K562 (cell line): ENCODE results near the gene E2F3. TPM values are rescaled to one million over a fixed set of nuclear protein-coding genes. Genes with fewer than 3 reads are reported as not detected.
A peak's percentile ranks its signal among the peaks of the same experiment; 100 is the strongest.

ENCODE experiments used
- ARID2 ChIP-seq: fragments of 450-650 bp; IDR thresholded peaks from 2 replicates; pipeline ENCODE4 v1.6.1; 2017; ENCODE audit warnings: antibody characterized with exemption, mild to moderate bottlenecking
- BRF2 ChIP-seq: IDR thresholded peaks from 3 replicates; pipeline ENCODE4 v1.6.1; 2011; ENCODE audit warnings: borderline replicate concordance, mild to moderate bottlenecking; ENCODE audit not compliant: insufficient read length, insufficient read depth
- CBX1 ChIP-seq: sonication (generic); IDR thresholded peaks from 2 replicates; pipeline ENCODE4 v1.6.1; 2016; ENCODE audit warnings: antibody characterized with exemption, low read depth, mild to moderate bottlenecking
- ETV5 ChIP-seq: sonication (generic); formaldehyde crosslinking; IDR thresholded peaks from 2 replicates; pipeline ENCODE4 v1.4.0; 2020; ENCODE audit warnings: low read depth, mild to moderate bottlenecking, missing genetic modification reagents
- FOXP1 ChIP-seq: sonication (generic); formaldehyde crosslinking; IDR thresholded peaks from 2 replicates; pipeline ENCODE4 v1.8.0; 2022; ENCODE audit warnings: mild to moderate bottlenecking, missing genetic modification reagents
- JUND ChIP-seq, 2 experiments: IDR thresholded peaks; 2 replicates in 1 of 2; 3 replicates in 1 of 2; pipeline ENCODE4 v1.6.1; 2011; ENCODE audit warnings: borderline replicate concordance in 2 of 2, low read depth in 2 of 2, low read length in 2 of 2, improper control_type of control experiment in 1 of 2, missing biosample characterization in 1 of 2, missing genetic modification characterization in 1 of 2, missing genetic modification reagents in 1 of 2
- MAFK ChIP-seq: IDR thresholded peaks from 2 replicates; pipeline ENCODE4 v1.6.1; 2011; ENCODE audit warnings: low read length, improper control_type of control experiment
- MAX ChIP-seq: sonication (generic); formaldehyde crosslinking; IDR thresholded peaks from 2 replicates; pipeline ENCODE4 v1.9.0; 2022; ENCODE audit warnings: mild to moderate bottlenecking, missing genetic modification reagents
- MXD1 ChIP-seq: fragments of 250-450 bp; sonication (Bioruptor Pico); IDR thresholded peaks from 2 replicates; pipeline ENCODE4 v1.8.0; 2021; ENCODE audit warnings: borderline replicate concordance, mild to moderate bottlenecking, moderate library complexity; ENCODE audit not compliant: poor library complexity, severe bottlenecking
- NEUROD1 ChIP-seq: fragments of 150-350 bp; IDR thresholded peaks from 2 replicates; pipeline ENCODE4 v1.6.1; 2014; ENCODE audit warnings: borderline replicate concordance, low read length, low read depth; ENCODE audit not compliant: partially characterized antibody
- RAD51 ChIP-seq: fragments of 450-650 bp; IDR thresholded peaks from 2 replicates; pipeline ENCODE4 v1.7.1; 2016; ENCODE audit warnings: low read depth, mild to moderate bottlenecking, borderline replicate concordance
- SOX6 ChIP-seq: fragments of 450-650 bp; IDR thresholded peaks from 2 replicates; pipeline ENCODE4 v1.6.1; 2014; ENCODE audit warnings: mild to moderate bottlenecking
- TFE3 ChIP-seq: fragments of 450-650 bp; formaldehyde crosslinking; IDR thresholded peaks from 2 replicates; pipeline ENCODE4 v1.4.0; 2020; ENCODE audit warnings: mild to moderate bottlenecking, mixed read lengths
- WHSC1 ChIP-seq: IDR thresholded peaks from one replicate; pipeline ENCODE4 v1.6.1; 2012; ENCODE audit warnings: low read length, control low read depth, inconsistent platforms
- XRCC5 ChIP-seq: fragments of 200-400 bp; formaldehyde crosslinking; IDR thresholded peaks from 2 replicates; pipeline ENCODE4 v1.6.1; 2017; ENCODE audit warnings: low read depth, mild to moderate bottlenecking, low read length
- ZBED1 ChIP-seq: IDR thresholded peaks from 2 replicates; pipeline ENCODE4 v1.6.1; 2014
- ZBTB26 ChIP-seq: fragments of 450-650 bp; formaldehyde crosslinking; IDR thresholded peaks from 2 replicates; pipeline ENCODE4 v1.4.0; 2022; ENCODE audit warnings: missing genetic modification characterization
- ZNF395 ChIP-seq: fragments of 200-800 bp; sonication (Bioruptor generic); IDR thresholded peaks from 2 replicates; pipeline ENCODE4 v1.6.1; 2017; ENCODE audit warnings: missing genetic modification characterization, missing compliant biosample characterization
- polyA plus RNA-seq, 8 experiments: library from polyadenylated mRNA; depleted of rRNA in 4 of 8; stranded (reverse) in 5 of 8; unstranded in 3 of 8; fragments of >200 nt; fragmentation: Nextera tagmentation in 2 of 8; fragmentation: Illumina TruSeq in 1 of 8; extraction: Ambion mirVana in 2 of 8; extraction: Trizol in 1 of 8; gene quantifications; 2 replicates each; pipeline versions ENCODE4 v1.2.1 to v1.2.3, GENCODE V29; 2011 to 2014; ENCODE audit warnings: inconsistent platforms in 1 of 8, missing spikeins in 1 of 8
- total RNA-seq, 7 experiments: library from RNA; depleted of rRNA in 6 of 7; stranded (reverse); fragments of >200 nt in 6 of 7; fragmentation: Illumina TruSeq in 2 of 7; extraction: Trizol in 2 of 7; gene quantifications; 2 replicates each; pipeline versions ENCODE4 v1.2.1 to v1.2.3, GENCODE V29; 2011 to 2021; ENCODE audit warnings: low replicate concordance in 1 of 7

Gene E2F3
- total and polyA plus RNA-seq, 9 of the 15 experiments (the other 6 are each of a cell fraction or from before 2014, with no cell fraction given), result 11.1 to 44.7 (median 27.2) TPM

- no peak for TF ChIP-seq BRF2
- no peak for TF ChIP-seq ZBTB26
- no peak for TF ChIP-seq WHSC1
- TF ChIP-seq ETV5 (CRISPR knock-in tag), result peak; percentile 93
- 0 out of 2 replicates have a peak, but pooled peaks have one; percentile 39 for TF ChIP-seq MAX (CRISPR knock-in tag)
- TF ChIP-seq RAD51, result no peak
- no peak for TF ChIP-seq CBX1
- TF ChIP-seq MAFK, result no peak; the same call in 1 of the 2 replicates
- no peak for TF ChIP-seq TFE3 (CRISPR knock-in tag)
- peak; percentile 14; the same call in 1 of the 2 replicates for TF ChIP-seq SOX6
- TF ChIP-seq ARID2, result no peak
- TF ChIP-seq MXD1 (CRISPR knock-in tag), result peak; percentile 51
- TF ChIP-seq FOXP1, result no peak
- no peak for TF ChIP-seq XRCC5
- TF ChIP-seq ZNF395 (CRISPR knock-in tag), result no peak
- TF ChIP-seq NEUROD1, result peak; percentile 67
- no peak for TF ChIP-seq ZBED1
- TF ChIP-seq JUND (IDR thresholded peaks at IDR 0.05; ENCODE audit: borderline replicate concordance, low read depth, low read length), result peak; percentile 81; the same call in 1 of the 2 replicates
- peak; percentile 81; the same call in 2 of the 3 replicates for TF ChIP-seq JUND (tag; IDR thresholded peaks at IDR 0.05; ENCODE audit: borderline replicate concordance, low read depth, low read length)
Measured at GRCh38 chr6:20534295-20535262, 132.9 kb downstream of the E2F3 start, which contains the start of gene CDKAL1 (continued).
